COLO829 (cell line): ENCODE data around the gene COL12A1.
"Not testable (repeated sequence)": the region's sequence is repeated elsewhere in the genome, so short reads cannot be mapped to it uniquely, and the experiment has no call there.

Experiments used
- DNase-seq: peaks from one replicate; pipeline ENCODE4 v3.0.0; 2012; ENCODE audit warnings: low spot score

Gene COL12A1

GRCh38 chr6:75211920-75212590 lies 6.2 kb upstream of the COL12A1 start:
- DNase-seq, result no peak

- no peak for DNase-seq
Measured at GRCh38 chr6:75210885-75211739, 5.3 kb upstream of the COL12A1 start.

GRCh38 chr6:75209184-75209723 lies 3.4 kb upstream of the COL12A1 start:
- no peak for DNase-seq

DNA sequence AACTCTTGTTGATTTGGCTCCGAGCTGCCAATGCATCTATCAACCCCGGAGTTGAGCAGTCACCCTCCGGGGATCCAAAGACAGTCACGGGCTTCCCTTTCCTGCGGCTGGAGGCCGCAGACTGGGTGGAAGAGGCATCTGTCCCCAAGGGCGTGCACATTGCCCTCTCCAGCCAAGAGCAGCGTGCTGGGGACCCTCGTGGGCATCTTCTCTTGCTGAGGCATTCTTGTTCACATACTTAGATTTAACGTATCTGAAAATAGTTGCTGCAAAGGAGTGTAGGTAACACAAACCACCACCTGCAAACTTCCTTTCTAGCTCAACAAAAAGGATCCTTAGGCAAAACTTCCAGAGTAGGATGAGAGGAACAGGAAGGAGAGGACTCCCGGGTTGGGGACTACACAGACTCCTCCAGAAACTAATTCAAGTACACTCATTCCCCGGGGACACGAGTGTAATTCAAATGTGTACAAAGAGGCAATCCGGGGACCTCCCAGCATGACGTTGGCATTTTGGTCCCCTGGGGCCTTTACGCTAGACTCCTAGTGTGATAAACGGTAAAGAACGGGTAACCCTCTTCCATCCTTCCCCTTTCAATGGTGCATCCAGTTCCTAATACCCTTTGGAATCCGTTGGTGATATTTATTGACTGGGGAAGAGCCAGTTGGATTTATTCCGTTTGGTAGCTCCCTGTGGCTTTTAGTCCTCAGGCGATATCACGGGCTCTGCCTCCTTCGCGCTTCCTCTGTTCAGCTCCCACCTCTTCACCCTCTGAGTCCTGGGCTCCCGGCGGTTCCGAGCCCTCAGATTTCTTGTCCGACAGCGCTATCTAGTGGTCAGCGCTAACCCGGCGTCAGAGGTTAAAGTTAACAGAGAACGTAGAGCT lies 2.7 kb upstream of the COL12A1 start:
- DNase-seq, result no peak

DNA sequence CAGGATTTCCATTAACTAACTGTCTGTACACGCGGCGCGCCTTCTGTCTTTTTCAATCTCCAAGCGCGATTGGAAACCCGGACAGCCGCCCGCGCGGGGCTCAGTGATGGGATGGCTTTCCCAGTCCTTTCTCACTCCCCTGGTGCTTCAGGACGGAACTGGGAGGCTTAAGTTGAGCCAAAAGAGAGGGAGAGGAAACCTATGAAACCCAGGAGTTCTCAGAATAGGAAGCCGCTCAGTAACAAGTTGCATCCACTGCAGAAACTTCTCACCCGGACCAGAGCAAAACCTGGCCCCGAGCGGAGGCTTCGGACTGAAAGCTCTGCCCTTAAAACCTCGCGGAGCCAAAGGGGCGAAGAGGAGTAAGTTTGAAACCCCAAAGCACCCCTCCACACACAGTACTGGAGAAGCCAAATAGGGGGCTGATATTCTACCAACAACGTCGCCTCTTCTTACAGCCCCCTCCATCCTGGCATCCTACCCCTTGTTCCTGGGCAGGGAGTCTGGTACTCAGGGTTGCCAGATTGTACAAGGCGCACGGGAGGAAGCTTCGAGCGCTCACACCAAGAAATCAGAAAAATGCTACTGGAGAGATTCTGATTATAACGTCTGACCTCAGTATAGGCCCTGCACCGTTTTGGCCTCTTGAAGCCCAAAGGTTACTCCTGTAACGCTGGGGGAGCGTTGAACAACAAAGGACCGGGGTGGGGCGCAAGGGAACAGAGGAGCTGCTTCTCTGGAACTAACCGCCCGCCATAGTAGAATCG lies 906 bp upstream of the COL12A1 start:
- DNase-seq, result no peak

DNA sequence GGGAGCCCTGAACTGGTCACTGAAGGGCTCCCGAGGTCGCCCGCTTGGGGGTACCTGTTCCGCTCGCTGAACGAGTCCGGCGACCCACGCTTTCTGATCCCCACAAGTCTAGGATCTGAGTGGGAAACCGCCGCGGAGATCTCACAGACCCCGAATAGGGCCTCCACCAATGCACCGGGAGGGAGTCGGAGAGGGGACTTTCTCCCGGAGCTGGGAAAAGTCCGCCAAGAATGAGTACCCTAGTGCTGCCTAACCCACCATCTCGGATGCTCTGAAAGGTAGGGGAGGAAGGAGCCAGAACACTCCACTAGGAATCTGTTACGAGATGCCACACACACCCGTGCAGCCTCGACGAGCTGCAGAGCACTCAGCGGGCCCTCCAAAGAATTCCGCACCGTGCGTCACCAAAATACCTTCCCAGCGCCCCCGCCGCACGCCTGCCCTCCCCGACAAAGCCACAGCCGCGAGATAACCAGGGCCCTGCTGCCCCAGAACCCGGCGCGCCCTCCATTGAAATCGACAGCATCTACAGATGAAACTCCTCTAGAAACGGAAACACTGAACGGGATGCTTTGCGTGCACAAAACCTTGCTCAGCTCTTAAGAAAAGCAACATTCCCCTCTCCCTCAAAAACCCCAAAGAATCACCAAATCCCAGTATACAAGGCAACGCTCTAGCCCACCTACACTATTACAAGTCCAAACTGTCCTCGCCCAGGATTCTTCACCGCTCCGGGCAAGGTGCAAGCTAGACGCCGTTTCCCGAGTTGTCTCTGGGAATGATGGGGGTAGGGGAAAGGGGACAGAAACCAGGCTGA lies 686 bp downstream of the COL12A1 start:
- no peak for DNase-seq

- peak; percentile 79 for DNase-seq
Measured at GRCh38 chr6:75204217-75204958, 1.5 kb downstream of the COL12A1 start.

DNA sequence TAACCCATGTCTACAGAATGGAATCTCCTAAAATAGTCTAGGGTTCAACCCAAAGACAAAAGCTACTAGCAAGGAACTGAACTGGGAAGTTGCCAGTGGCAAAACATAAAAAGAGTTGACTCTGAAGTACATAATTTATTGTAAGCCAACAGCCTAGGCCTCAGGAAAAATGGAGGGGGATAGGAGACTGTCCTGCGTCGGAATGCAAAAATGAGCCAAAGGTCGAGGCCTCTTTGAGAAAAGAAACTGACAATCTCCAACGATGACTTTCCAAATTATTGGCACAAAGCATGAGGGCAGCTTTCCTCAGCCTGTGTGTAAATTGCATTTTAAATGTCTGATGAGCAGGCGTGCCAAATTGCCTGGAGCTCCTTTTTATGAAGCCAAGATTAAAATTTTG lies 2.1 kb downstream of the COL12A1 start:
- DNase-seq, result no peak

GRCh38 chr6:75202676-75203131 lies 3.1 kb downstream of the COL12A1 start:
- peak; percentile 60 for DNase-seq

GRCh38 chr6:75201901-75202672 lies 3.8 kb downstream of the COL12A1 start:
- no peak for DNase-seq

- no peak for DNase-seq
Measured at GRCh38 chr6:75201021-75201420, 4.8 kb downstream of the COL12A1 start.

GRCh38 chr6:75199889-75200288 lies 6.0 kb downstream of the COL12A1 start:
- no peak for DNase-seq

DNA sequence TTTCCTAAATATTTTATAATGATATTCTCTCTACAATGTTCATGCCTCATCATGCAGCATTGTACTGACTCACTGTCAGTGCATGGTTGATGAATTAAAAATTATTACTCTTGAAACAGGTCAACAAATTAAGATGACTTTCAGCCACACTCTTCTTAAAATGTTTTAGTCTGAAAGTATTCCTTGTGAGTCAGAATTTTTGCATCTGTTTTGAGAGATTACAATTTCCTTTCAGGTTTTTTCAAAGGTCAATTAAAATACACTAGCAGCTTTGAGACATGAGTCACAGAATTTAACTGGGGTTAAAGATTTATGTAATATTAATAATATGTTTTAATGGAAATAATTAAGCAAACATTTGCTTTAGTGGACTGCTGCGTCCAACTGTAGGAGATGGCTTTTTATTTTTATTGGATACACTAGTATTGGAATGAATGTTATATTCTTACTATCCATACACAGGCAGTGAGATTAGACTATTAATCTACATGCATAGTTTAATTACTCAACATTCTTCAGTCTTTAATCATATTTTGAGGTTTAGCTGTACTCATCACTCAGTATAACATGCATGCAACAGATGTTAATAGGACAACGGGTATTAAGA lies 9.7 kb downstream of the COL12A1 start:
- DNase-seq, result no peak

DNA sequence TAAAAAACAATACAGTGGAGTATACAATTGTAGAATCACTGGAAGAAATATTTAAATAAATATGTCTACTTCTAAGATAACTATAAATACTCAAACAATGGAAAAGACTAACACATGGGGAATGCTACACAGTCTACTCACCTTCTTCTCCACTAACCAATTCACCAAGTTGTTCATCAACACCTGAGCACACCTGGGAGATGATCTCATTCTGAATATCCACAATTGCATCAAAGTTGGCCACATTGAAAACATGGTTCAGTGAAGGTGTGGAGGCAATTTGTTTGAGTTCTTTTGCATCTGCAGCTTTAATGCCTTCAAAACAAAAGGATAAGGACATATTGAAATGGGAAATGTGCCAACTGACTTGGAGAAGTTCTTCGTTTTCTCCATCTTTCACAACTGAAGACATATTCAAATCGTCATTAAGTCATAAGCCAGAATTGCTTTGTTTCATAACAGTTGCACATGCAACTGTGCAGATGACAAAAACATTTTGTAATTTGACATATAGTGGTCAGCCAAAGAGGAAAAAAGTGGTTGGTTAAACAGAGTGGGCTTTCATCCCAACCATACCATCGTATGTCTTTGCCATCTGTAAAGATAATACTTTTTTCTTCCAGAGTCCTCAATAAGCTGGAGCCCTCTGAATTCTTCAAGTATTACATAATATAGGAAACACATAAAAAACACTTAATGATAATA lies 17.5 kb downstream of the COL12A1 start:
- DNase-seq, result no peak

DNA sequence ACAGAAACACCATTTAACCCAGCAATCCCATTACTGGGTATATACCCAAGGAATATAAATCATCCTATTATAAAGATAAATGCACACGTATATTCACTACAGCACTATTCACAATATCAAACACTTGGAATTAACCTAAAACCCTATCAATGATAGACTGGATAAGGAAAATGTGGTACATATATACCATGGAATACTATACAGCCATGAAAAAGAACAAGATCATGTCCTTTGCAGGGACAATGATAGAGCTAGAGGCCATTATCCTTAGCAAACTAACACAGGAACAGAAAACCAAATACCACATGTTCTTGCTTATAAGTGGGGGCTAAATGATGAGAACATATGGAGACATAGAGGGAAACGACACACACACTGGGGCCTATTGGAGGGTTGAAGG lies 19.3 kb downstream of the COL12A1 start:
- not testable (repeated sequence) for DNase-seq

- no peak for DNase-seq
Measured at GRCh38 chr6:75183099-75183541, 22.7 kb downstream of the COL12A1 start.

GRCh38 chr6:75180864-75181263 lies 25.0 kb downstream of the COL12A1 start:
- DNase-seq, result no peak

DNA sequence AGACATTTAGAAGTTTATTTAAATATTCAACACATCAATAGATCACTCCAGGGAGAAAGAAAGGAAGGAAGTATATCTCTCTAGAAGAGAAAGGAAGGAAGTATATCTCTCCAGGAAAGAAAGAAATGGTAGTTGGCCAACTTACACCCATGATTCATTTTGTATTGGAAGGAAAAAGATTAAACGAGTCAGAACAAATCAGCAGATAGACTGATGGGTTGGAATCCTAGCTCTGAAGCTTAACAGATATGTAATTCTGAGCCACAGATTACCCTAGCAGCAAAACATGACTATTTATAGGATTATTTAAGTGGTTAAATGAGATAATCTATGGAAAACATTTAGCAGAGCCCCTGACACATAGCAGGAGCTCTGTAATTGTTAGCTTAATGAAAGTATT lies 27.1 kb downstream of the COL12A1 start:
- DNase-seq, result no peak
